HG03354 (cell line): ENCODE results near the gene VIT.

Experiments
- ATAC-seq: cut with Tn5 transposase; IDR thresholded peaks from one replicate; pipeline ENCODE4 v1.9.1; 2021; ENCODE audit warnings: mild to moderate bottlenecking; ENCODE audit not compliant: unreplicated experiment, poor library complexity, severe bottlenecking

VIT gene

GRCh38 chr2:36696533-36696932 is at the start of gene VIT:
VIT (plus strand) TSS chr2:36696707; CDS start chr2:36716371, 19,664 bp downstream.
- ATAC-seq = no peak

DNA sequence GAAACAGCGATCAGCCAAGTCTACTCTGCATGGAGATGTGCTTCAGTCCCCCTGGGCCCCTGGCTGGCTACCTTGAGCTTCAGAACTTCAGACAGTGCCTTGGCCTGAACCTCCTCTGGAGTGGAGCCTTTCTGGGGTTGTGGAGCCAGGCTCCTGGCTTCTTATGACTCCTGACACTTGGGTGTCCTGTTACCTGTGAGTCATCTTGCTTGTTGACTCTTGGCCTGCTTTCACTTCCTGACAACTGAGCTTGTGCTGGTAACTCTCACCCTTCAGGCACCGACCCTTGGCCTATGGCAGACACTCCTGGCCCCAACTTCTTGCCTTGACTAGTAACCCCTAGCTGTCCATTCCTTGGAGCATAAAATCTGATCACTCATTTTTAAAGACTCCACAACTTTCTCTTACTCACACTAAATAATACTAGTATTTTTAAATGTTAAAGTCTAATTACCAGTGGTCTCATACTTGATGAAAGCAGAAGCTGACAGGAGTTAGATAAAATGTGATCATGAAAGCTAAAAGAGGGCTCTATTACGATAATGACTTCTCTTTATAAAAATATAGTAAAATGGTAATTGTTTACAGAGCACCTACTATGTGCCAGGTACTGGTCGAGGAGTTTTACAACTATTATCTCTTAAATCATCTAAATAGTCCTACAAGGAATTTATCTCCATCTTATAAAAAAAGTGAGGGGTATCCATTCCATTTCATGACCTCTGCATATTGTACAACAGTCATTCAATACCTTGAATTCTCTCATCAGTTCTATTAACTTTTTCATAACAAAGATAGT is 46.3 kb upstream of the VIT start:
- ATAC-seq = peak; percentile 80

DNA sequence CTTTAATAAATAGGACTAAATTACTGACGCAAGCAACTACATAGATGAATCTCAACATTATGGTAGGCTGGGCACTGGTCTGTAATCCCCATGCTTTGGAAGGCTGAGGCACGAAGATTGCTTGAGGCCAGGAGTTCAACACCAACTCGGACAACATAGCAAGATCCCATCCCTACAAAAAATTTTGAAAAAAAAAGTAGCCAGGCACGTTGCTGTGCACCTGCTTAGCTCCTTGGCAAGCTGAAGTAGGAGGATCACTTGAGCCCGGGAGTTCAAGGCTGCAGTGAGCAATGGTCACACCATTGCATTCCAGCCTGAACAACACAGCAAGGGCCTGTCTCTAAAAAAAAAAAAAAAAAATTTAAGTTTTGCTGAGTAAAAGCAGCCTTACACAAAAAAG is 43.4 kb upstream of the VIT start:
- ATAC-seq = no peak

GRCh38 chr2:36653967-36654694 is 42.4 kb upstream of the VIT start:
- ATAC-seq = no peak

DNA sequence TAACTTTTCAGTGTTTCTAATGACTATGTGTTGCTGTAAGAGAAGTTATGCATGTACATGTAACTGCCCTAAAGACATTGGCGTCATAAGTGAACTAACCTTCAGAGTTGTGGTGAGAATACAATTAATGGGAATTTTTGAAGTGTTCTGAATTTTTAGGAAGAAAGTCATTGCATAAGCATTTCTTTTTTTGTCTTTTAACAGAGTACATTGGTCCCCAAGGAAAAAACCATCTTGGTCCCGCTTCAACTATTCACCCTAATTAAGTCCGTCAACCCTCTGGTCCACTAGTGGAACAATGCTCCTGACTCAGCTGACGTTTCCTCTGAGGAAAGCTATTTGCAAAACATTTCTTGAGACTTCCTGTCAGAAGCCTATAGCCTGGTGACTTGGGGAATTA is 41.1 kb upstream of the VIT start:
- ATAC-seq = no peak

DNA sequence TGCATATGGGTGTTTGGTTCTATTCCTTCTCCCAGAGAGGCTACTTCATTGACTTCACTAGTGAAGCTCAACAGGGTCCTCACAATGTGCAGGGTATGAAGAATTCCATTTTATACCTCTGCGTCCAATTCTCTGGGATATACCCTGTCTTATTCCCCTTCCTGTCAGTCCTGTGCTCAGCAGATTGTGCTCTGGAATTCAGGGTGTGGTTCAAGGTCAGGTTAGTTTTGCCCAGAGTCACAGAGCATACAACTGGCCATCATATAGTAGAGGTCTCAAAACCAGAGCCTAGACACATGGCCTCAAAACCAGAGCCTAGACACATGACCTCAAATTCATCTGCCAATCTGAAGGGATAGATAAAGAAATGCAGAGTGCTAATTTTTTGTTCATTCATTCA is 38.8 kb upstream of the VIT start:
- ATAC-seq = no peak

DNA sequence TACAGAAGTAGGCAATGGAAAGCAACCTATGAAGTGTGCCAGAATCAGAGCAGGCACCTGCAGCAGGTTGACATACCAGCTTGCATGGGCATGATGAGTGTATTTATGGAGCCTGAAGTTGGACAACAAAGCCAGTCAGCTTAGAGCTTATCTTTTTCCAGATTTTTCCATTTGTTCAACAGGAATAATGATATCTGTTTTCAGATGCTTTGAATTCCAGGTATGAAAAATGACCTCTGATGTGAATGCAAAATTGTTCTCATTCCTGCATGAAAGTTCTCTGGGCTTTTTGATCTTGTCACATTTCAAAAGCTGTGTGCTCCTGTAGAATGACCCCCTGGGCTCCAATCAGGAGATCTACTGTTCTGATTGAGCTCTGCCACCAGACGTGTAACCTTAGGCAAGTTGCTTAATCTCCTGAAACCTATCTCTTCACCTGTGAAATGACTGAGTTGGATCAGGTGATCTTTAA is 38.2 kb upstream of the VIT start:
- ATAC-seq = no peak

- no peak for ATAC-seq
These were observed 37.3 kb upstream of the VIT start for GRCh38 chr2:36659218-36659617.

DNA sequence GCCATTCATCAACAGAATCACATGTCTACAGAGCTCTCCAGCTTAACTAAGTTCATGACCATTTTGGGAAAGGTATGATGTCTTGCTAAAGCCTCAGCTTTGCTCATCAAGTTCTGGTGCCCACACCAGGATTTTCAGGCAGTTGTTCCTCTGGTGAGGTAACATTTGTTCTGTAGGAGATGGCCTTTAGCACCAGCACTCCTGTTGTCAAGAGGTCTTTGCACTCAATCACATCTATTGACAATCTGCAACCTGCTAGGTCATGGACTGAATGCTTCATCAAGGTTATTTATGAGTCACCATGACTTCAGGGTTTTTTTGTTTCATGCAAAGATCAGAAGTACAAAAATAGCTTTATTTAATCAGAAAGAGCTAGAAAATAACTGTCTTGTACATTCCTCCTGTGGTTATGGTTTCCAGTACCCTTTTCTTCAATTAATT is 36.6 kb upstream of the VIT start:
- ATAC-seq = peak; percentile 66

- ATAC-seq = no peak
These were observed 33.9 kb upstream of the VIT start for GRCh38 chr2:36662638-36663037.

DNA sequence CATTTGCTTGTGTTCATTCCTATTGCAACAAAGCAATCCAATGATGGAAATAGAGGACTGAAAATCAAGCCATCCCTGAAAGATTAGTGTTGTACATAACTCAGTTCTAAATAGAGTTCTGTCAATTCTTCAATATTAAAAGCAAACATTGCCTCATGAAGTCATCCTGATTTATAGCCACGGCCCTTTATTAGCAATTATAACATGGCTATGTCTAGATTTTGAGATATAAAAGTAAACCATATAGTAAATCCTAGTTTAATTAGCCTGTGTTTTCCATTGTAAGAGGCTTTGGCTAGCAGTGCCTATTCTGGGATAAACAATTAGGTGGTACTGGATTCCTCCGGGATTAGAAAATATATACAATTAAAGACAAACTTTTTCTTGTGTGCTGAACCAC is 33.2 kb upstream of the VIT start:
- ATAC-seq = no peak

DNA sequence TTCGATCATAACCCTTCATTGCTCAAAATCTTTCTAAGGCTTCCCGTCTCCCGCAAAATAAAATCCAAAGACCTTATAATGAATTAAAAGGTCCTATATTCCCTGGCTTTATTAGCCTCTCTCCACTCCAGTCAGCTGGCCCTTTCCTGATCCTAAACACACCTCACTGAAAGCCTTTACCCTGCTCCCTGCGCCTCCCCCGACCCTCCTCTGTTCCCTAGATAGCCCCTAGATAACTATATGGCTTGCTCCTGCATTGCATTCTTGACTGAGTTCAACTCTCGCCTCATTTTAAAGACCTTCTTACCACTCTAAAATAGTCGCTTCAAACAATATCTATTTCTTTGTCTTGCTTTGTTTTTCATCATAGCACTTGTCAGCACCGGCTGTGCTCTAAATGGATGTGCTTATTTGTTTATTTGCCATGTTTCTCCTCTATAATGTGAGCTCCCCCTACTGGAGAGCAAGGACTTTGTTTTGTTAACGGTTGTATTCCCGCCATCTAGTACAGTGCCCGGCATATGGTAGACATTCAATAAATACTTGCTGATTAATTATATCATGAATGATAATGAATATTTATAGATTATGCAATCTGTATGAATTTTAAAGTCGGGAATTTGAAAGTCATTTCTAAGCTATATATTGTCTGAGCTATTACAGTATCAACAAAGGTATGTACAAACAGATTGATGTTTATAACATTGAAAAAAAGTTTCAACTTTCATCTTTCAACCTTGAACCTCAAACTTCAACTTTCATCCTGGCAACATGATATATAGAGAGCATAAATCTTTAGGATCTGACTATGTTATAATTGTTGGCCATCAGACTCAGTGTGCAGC is 32.4 kb upstream of the VIT start:
- peak; percentile 88 for ATAC-seq

- ATAC-seq = no peak
These were observed 31.8 kb upstream of the VIT start for GRCh38 chr2:36664696-36665076.

- no peak for ATAC-seq
These were observed 28.6 kb upstream of the VIT start for GRCh38 chr2:36667931-36668330.

DNA sequence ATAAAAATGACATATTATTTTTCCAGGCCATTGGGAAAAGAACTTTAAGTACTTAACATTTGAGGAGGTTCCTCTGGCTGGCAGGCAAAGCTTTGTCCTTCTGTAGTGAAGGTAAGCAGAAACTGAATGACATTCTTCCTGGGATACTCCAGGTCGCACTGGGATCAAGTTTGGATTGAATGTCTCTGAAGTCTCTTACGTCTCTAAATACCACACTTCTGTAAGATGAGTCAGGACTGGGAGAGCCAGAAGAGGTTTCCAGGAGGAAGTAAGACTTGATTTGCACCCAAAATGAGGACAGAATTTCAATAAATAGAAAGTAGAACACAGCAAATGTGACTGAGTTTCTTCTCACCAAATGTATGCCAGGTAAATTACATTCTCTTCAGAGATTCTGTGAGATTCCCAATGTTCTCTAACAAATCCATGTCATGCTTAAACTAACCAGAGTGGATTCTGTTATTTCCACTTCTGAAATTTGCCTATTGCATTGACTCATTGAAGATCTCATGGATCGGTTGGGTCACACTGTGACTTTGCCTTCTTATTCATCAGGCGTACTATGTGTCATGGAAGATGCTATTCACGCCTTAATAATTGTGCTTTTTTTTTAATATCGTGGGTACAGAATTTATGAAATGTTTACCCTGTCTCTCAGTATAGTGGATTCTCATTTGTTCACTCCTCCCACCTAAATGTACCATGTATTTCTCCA is 25.5 kb upstream of the VIT start:
- no peak for ATAC-seq

DNA sequence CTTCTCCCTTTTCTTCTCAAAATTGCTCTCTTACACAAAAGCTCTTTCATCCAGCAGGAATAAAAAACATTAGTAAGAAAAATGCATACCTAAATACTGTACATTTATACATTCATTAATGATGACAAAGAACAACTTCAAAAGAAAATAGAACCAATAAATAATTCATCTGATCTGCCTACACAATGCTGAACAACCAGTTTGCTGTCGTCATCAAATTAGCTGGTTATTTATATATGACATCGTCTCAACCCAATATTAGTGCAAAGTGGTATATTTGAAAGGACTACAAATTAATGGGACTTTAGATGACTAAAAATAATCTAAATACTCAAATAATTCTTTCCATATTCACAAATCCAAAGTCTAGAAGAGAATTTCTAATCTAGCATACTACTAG is 24.8 kb upstream of the VIT start:
- no peak for ATAC-seq

- ATAC-seq = no peak
These were observed 24.3 kb upstream of the VIT start for GRCh38 chr2:36672199-36672598.

DNA sequence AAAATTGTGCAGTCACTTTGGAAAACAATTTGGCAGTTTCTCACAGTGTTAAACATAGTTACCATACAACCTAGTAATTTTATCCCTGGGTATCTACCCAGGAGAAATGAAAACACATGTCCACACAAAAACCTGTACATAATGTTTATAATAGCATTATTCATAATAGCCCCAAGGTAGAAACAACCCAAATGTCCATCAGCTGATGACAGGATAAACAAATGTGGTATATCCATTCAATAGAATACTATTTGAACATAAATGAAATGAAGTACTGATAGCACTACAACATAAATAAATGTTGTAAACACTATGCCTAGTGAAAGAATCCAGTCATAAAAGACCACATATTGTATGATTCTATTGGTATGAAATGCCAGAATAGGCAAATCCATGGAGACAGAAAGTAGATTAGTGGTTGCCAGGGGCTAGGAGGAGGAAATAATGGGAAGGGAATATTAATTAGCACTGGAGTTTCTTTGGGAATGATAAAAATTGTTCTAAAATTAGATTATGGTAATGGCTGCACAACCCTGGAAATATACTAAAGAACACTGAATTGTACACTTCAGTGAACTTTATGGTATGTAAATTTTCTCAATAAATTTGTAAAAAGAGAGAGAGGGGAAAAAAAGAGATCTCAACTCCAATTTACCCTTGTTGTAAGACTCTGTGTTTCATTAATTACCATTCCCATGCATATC is 20.8 kb upstream of the VIT start:
- ATAC-seq = no peak

GRCh38 chr2:36676364-36676763 is 20.1 kb upstream of the VIT start:
- no peak for ATAC-seq
